Keratinocyte (primary cell): ENCODE results near the gene FTSJ1. TPM values are rescaled to one million over a fixed set of nuclear protein-coding genes. Genes with fewer than 3 reads are reported as not detected.

ENCODE experiments used
- DNase-seq: peaks from one replicate; pipeline ENCODE4 v3.0.0-alpha.2; 2011; ENCODE audit warnings: low read depth, missing footprints, low spot score
- FAIRE-seq: peaks from 2 replicates; lab custom pipeline; 2011; peaks lifted over from hg19 to GRCh38; lab: Jason Lieb, UNC
- H2AFZ ChIP-seq: 2 replicates; pipeline ENCODE4 v1.6.0; 2012; ENCODE audit warnings: low read length, control low read depth, inconsistent platforms; ENCODE audit not compliant: control insufficient read depth
- H3K27ac ChIP-seq: 2 replicates; pipeline ENCODE4 v1.5.1; 2011; ENCODE audit warnings: low read length; ENCODE audit not compliant: control insufficient read depth, insufficient read depth
- H3K27me3 ChIP-seq: 3 replicates; pipeline ENCODE4 v1.6.0; 2011; ENCODE audit warnings: low read length; ENCODE audit not compliant: control insufficient read depth, insufficient read depth; ENCODE audit errors: extremely low read depth
- H3K36me3 ChIP-seq, 2 experiments: 2 replicates in 1 of 2; 3 replicates in 1 of 2; pipeline ENCODE4 v1.5.1; 2011; ENCODE audit warnings: low read length in 2 of 2, mild to moderate bottlenecking in 1 of 2; ENCODE audit not compliant: control insufficient read depth in 2 of 2, insufficient read depth in 2 of 2; ENCODE audit errors: extremely low read depth in 1 of 2
- H3K4me1 ChIP-seq: 3 replicates; pipeline ENCODE4 v1.5.1; 2011; ENCODE audit warnings: low read length; ENCODE audit not compliant: control insufficient read depth, insufficient read depth; ENCODE audit errors: extremely low read depth
- H3K4me2 ChIP-seq: 3 replicates; pipeline ENCODE4 v1.6.0; 2011; ENCODE audit warnings: low read depth, low read length; ENCODE audit not compliant: control insufficient read depth, insufficient read depth; ENCODE audit errors: extremely low read depth
- H3K4me3 ChIP-seq, 3 experiments: fragments of 200-600 bp in 1 of 3; sonication (generic) in 1 of 3; 2 replicates in 2 of 3; 3 replicates in 1 of 3; pipeline ENCODE4 v1.5.1; 2011 to 2016; ENCODE audit warnings: low read length in 3 of 3, mild to moderate bottlenecking in 3 of 3, control low read depth in 2 of 3, inconsistent platforms in 1 of 3, low read depth in 1 of 3, mixed read lengths in 1 of 3, mixed run types in 1 of 3, moderate library complexity in 1 of 3; ENCODE audit not compliant: control insufficient read depth in 2 of 3, insufficient read depth in 2 of 3; ENCODE audit errors: extremely low read depth in 1 of 3
- H3K79me2 ChIP-seq: 2 replicates; pipeline ENCODE4 v1.6.0; 2012; ENCODE audit warnings: low read length; ENCODE audit not compliant: control insufficient read depth, insufficient read depth
- H3K9ac ChIP-seq: 3 replicates; pipeline ENCODE4 v1.6.0; 2011; ENCODE audit warnings: low read length; ENCODE audit not compliant: control insufficient read depth, insufficient read depth; ENCODE audit errors: extremely low read depth
- H3K9me1 ChIP-seq: 3 replicates; pipeline ENCODE4 v1.6.0; 2011; ENCODE audit warnings: low read length; ENCODE audit not compliant: control insufficient read depth, insufficient read depth; ENCODE audit errors: extremely low read depth
- H3K9me3 ChIP-seq: 2 replicates; pipeline ENCODE4 v1.5.1; 2012; ENCODE audit warnings: low read depth, low read length; ENCODE audit not compliant: control insufficient read depth
- H4K20me1 ChIP-seq: 3 replicates; pipeline ENCODE4 v1.6.0; 2011; ENCODE audit warnings: low read length; ENCODE audit not compliant: control insufficient read depth, insufficient read depth; ENCODE audit errors: extremely low read depth
- EZH2 ChIP-seq: IDR thresholded peaks from one replicate; pipeline ENCODE4 v1.6.1; 2012; ENCODE audit warnings: inconsistent platforms, mild to moderate bottlenecking, low read length, moderate library complexity
- dilution Hi-C: fragments of 300-500 bp; cut with MboI; formaldehyde crosslinking; loops from one replicate; pipeline ENCODE4 v1.7.0; 2020; ENCODE audit warnings: low sequenced_read_pairs; ENCODE audit not compliant: extremely low pct_ligation_motif_present
- polyA plus RNA-seq, 5 experiments: library from polyadenylated mRNA; depleted of rRNA in 3 of 5; stranded (reverse) in 3 of 5; stranded (forward) in 1 of 5; unstranded in 1 of 5; fragments of >200 nt; gene quantifications; 1 replicate in 1 of 5; 2 replicates in 3 of 5; 3 replicates in 1 of 5; pipeline versions ENCODE4 v1.2.1 to v1.2.3, GENCODE V29; 2011 to 2012; ENCODE audit warnings: missing spikeins in 2 of 5, low read depth in 1 of 5, low replicate concordance in 1 of 5
- TF ChIP-seq, protein P1 (sequence below), 3 experiments: IDR thresholded peaks in 1 of 3; conservative IDR thresholded peaks in 1 of 3; optimal IDR thresholded peaks in 1 of 3; 2 replicates in 2 of 3; 3 replicates in 1 of 3; pipeline versions ENCODE3 to v1.5.1; 2011; ENCODE audit warnings: low read length in 3 of 3, mild to moderate bottlenecking in 3 of 3, moderate library complexity in 2 of 3, control low read depth in 1 of 3, inconsistent platforms in 1 of 3; ENCODE audit not compliant: insufficient read depth in 2 of 3; ENCODE audit errors: extremely low read depth in 1 of 3

The FTSJ1 gene
- polyA plus RNA-seq, 1 donor (not counting 4 experiments of a cell fraction or from before 2014, with no cell fraction given), result 60.6 TPM

DNA sequence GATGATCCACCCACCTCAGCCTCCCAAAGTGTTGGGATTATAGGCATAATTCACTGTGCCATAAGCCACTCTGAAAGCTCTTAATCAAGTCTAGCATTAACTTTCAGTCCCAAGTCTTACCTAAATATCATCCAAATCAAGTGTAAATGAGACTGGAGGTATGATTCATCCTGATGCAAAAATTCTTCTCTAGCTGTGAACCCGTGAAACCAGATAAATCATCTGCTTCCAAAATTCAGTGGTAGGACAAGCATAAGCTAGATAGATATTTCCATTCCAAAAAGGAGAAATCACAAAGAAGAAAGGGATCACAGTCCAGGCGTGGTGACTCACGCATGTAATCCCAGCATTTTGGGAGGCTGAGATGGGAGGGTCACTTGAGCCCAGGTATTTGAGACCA lies 54.7 kb downstream of the FTSJ1 start:
- Histone ChIP-seq H3K9me1 (no peaks in the 10 kb centered on the region), H3K79me2 (no peaks in the 10 kb centered on the region), H3K4me3 (no peak overlapping the region), H3K4me1 (peaks cover 21% of the 10 kb centered on the region), H3K4me2 (no peak overlapping the region), H3K9me3 (no peaks in the 10 kb centered on the region), H3K27me3 (no peaks in the 10 kb centered on the region), H3K9ac (peak overlapping the region; percentile 63), H4K20me1 (no peaks in the 10 kb centered on the region), H3K36me3 (peaks cover 6 to 17% of the 10 kb centered on the region in 2 experiments), H3K27ac (peak overlapping the region; percentile 92), H2AFZ (no peak overlapping the region)
- TF ChIP-seq EZH2, result no peak
- TF ChIP-seq, protein P1, sequence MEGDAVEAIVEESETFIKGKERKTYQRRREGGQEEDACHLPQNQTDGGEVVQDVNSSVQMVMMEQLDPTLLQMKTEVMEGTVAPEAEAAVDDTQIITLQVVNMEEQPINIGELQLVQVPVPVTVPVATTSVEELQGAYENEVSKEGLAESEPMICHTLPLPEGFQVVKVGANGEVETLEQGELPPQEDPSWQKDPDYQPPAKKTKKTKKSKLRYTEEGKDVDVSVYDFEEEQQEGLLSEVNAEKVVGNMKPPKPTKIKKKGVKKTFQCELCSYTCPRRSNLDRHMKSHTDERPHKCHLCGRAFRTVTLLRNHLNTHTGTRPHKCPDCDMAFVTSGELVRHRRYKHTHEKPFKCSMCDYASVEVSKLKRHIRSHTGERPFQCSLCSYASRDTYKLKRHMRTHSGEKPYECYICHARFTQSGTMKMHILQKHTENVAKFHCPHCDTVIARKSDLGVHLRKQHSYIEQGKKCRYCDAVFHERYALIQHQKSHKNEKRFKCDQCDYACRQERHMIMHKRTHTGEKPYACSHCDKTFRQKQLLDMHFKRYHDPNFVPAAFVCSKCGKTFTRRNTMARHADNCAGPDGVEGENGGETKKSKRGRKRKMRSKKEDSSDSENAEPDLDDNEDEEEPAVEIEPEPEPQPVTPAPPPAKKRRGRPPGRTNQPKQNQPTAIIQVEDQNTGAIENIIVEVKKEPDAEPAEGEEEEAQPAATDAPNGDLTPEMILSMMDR (optimal IDR thresholded peaks at IDR 0.05 in 1 of 3, IDR thresholded peaks at IDR 0.05 in 1 of 3, conservative IDR thresholded peaks at IDR 0.05 in 1 of 3; ENCODE audit: extremely low read depth in 1 of 3, insufficient read depth in 2 of 3, low read length in 3 of 3), result no peak
- DNase-seq, result no peak
- dilution Hi-C loops, result no loop called here
- peak; percentile 29 for FAIRE-seq

DNA sequence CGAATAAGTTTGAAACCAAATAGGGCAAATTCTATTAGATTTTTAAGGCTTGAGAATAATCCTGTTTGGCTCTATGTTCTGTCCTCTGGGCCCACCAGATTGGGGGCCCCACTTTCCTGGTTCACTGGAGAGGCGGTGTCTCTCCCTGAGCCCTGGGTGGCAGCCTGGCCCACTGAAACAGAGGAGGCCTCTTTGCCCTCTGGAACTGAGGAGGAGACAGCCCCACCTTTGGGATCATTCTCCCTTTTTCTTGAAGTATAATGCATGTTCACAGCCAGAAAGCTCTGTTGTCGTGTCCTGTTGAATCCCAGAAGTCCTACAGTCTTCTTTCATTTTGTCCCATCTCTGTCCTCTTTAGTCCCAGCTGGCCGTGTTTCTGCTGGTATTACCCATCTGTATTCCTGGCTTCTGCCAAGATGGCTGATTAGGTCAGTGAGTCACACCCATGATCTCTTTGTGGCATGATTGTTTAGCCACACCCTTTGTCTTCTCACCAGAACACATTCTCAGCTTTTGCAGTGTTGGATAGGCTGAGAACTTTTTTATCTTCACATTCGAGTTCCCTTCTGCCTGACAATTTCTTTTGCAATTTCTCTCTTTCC lies 55.5 kb downstream of the FTSJ1 start:
- peaks cover 6 to 10% of the 10 kb centered on the region in 2 experiments for H3K36me3 ChIP-seq
- peak overlapping the region; percentile 63 for H3K9ac ChIP-seq
- FAIRE-seq (peak; percentile 95), DNase-seq (no peak)
- peaks cover 21% of the 10 kb centered on the region for H3K4me1 ChIP-seq
- H3K9me3 ChIP-seq, result no peaks in the 10 kb centered on the region
- H3K9me1 ChIP-seq, result no peaks in the 10 kb centered on the region
- peak overlapping the region; percentile 54 for H2AFZ ChIP-seq
- TF ChIP-seq EZH2, result no peak
- TF ChIP-seq, protein P1 (optimal IDR thresholded peaks at IDR 0.05 in 1 of 3, IDR thresholded peaks at IDR 0.05 in 1 of 3, conservative IDR thresholded peaks at IDR 0.05 in 1 of 3; ENCODE audit: extremely low read depth in 1 of 3, insufficient read depth in 2 of 3, low read length in 3 of 3), result no peak
- dilution Hi-C loops, result no loop called here
- no peak overlapping the region for H3K4me3 ChIP-seq
- no peaks in the 10 kb centered on the region for H4K20me1 ChIP-seq
- peak overlapping the region; percentile 10 for H3K4me2 ChIP-seq
- peak overlapping the region; percentile 92 for H3K27ac ChIP-seq
- no peaks in the 10 kb centered on the region for H3K27me3 ChIP-seq
- H3K79me2 ChIP-seq, result no peaks in the 10 kb centered on the region
